ENCODE measurements around the gene PGAM2.

PGAM2 gene

GRCh38 chr7:44082541-44083207 is 17.3 kb upstream of the PGAM2 start:
- peak; percentile 96 for DNase-seq (ENCODE audit: low read depth)
- TF ChIP-seq, protein P1, sequence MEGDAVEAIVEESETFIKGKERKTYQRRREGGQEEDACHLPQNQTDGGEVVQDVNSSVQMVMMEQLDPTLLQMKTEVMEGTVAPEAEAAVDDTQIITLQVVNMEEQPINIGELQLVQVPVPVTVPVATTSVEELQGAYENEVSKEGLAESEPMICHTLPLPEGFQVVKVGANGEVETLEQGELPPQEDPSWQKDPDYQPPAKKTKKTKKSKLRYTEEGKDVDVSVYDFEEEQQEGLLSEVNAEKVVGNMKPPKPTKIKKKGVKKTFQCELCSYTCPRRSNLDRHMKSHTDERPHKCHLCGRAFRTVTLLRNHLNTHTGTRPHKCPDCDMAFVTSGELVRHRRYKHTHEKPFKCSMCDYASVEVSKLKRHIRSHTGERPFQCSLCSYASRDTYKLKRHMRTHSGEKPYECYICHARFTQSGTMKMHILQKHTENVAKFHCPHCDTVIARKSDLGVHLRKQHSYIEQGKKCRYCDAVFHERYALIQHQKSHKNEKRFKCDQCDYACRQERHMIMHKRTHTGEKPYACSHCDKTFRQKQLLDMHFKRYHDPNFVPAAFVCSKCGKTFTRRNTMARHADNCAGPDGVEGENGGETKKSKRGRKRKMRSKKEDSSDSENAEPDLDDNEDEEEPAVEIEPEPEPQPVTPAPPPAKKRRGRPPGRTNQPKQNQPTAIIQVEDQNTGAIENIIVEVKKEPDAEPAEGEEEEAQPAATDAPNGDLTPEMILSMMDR (IDR thresholded peaks at IDR 0.05; ENCODE audit: low read depth, low read length, missing control alignments) = no peak
- peak overlapping the region; percentile 82 for H3K4me3 ChIP-seq (ENCODE audit: low read depth, low read length)
- in situ Hi-C loops (cut with HindIII; ENCODE audit: low sequenced_read_pairs) = no loop called here

DNA sequence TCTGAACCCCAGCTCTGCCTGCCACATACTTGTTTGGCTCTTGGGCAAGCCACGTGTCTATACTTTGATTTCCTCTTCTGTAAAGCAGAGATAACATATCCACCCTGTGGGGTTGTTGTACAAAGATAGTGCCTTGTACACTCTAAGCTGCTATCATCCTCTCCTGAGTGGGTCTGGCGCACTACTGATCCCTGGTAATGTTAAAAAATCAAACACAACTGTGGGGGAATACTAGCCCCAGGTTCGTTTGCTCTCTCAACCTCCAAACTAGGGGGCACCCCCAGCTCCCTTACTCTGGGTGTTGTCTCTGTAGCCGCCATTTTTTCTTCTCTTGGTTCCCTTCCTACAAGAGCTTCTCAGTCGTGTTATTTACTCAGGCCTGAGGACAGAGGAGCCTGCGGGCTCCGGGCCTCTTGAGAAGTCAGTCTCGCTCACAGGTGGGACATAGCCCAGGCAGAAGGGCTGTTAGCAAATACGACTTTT is 15.9 kb upstream of the PGAM2 start:
- TF ChIP-seq, protein P1 (IDR thresholded peaks at IDR 0.05; ENCODE audit: low read depth, low read length, missing control alignments) = no peak
- DNase-seq (ENCODE audit: low read depth) = no peak
- peak overlapping the region; percentile 82 for H3K4me3 ChIP-seq (ENCODE audit: low read depth, low read length)
- in situ Hi-C loops (cut with HindIII; ENCODE audit: low sequenced_read_pairs) = no loop called here

DNA sequence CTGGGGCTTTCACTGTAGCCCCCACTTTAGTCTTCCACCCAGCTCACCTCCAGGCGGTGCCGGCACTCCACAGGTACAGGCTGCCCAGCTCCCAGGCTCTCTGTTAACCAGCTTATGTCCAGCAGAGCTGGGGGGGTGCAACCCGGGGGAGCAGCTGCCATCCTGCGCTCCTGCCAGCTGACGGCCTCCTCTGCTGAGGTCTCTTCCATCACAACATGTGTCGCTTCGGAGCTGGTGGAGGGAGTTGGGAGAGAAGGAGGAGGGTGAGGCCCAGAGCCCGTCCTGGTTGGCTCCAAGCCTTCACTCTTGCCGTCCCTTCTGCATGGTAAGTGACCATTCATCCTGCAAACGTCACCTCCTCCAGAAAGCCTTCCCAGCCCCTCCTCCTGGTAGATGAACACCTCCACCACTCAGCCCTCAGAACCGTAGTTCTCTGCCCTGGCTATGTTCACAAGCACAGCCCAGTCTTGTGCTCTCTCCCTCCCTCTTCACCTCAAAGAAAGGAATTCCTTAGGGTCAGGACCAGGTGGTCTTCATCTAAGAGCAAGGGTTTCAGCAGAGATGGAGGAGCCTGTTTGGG is 15.4 kb upstream of the PGAM2 start:
- no peak overlapping the region for H3K4me3 ChIP-seq (ENCODE audit: low read depth, low read length)
- DNase-seq (ENCODE audit: low read depth) = no peak
- TF ChIP-seq, protein P1 (IDR thresholded peaks at IDR 0.05; ENCODE audit: low read depth, low read length, missing control alignments) = no peak
- in situ Hi-C loops (cut with HindIII; ENCODE audit: low sequenced_read_pairs) = no loop called here

- no peak for DNase-seq (ENCODE audit: low read depth)
- TF ChIP-seq, protein P1 (IDR thresholded peaks at IDR 0.05; ENCODE audit: low read depth, low read length, missing control alignments) = no peak
- no peak overlapping the region for H3K4me3 ChIP-seq (ENCODE audit: low read depth, low read length)
- in situ Hi-C loops (cut with HindIII; ENCODE audit: low sequenced_read_pairs) = no loop called here
Observed at GRCh38 chr7:44080118-44080517, 14.8 kb upstream of the PGAM2 start.

DNA sequence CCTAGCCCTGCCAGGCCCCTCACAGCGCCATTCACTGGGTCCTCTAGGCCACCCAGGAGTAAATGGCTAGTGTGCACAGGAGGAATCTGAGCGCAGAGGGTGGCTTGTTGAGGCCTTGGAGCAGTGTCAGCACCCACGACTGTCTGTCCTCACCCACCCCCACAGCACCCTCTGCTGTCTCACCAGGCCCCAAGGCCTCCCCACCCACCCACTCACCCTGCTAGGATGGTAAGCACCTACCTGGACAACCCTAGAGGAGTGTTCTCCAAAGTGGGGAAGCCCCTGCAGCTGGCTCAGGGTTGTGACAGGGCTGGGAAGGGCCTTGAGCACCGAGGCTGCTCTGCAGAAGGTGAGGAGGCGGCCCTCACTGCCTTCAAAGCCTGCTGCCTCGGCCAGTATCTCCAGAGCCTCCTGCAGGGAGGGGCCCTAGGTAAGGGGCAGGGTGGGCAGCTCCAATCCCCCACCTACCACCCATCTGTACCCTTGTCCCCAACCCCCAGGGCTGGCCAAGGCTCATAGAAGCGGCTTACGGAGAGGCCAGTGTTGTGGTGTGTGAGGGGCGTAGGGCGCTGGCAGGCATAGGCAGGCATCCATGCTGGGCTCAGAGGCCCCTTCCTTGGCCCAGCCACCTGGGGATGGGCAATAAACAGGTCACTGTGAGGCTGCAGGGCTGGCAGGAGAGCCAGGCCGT is 14.1 kb upstream of the PGAM2 start:
- no peak overlapping the region for H3K4me3 ChIP-seq (ENCODE audit: low read depth, low read length)
- in situ Hi-C loops (cut with HindIII; ENCODE audit: low sequenced_read_pairs) = loop anchor here (5.0 kb wide), 1 partner anchor 133 kb away; no protein-coding TSS in a partner anchor
- TF ChIP-seq, protein P1 (IDR thresholded peaks at IDR 0.05; ENCODE audit: low read depth, low read length, missing control alignments) = no peak
- DNase-seq (ENCODE audit: low read depth) = no peak

DNA sequence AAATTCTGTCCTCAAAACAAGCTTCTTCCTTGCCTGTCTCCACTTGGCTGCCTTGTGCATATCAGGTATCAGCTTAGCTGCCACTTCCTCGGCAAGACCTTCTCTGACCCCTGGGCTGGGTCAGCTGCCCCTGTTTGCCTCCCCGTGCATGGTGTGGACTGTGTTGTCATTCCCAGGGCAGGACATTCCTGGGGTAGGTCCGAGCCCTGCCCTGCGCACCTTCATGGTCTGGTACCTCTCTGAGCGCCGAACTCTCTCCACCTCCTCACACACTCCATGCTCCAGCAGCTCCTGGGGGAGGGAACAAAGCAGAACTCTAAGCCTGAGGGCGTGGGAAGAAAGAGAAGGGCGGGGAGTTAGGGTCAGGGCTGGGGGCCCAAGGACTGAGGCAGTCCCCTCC is 13.2 kb upstream of the PGAM2 start:
- in situ Hi-C loops (cut with HindIII; ENCODE audit: low sequenced_read_pairs) = loop anchor here (5.0 kb wide), 1 partner anchor 134 kb away; no protein-coding TSS in a partner anchor
- no peak overlapping the region for H3K4me3 ChIP-seq (ENCODE audit: low read depth, low read length)
- DNase-seq (ENCODE audit: low read depth) = no peak
- TF ChIP-seq, protein P1 (IDR thresholded peaks at IDR 0.05; ENCODE audit: low read depth, low read length, missing control alignments) = no peak
